Upper lobe of left lung (tissue), 6 donors: Measurements from ENCODE around the gene RPL7A. TPM values are rescaled to one million over a fixed set of nuclear protein-coding genes. Genes with fewer than 3 reads are reported as not detected.
"Not testable (repeated sequence)": the region's sequence is repeated elsewhere in the genome, so short reads cannot be mapped to it uniquely, and the experiment has no call there.

Experiments
- ATAC-seq, 2 donors: fragments of 200-7000 bp; cut with Tn5 transposase; one replicate each; pipeline ENCODE4 v1.9.1; 2022; ENCODE audit warnings: mild to moderate bottlenecking in 2 of 2, moderate library complexity in 2 of 2; ENCODE audit not compliant: low FRiP score in 2 of 2
- DNase-seq, 2 donors: peaks; one replicate each; pipeline ENCODE4 v3.0.0-alpha.2; 2019 to 2020
- H3K27ac ChIP-seq, 4 donors: fragments of 200-600 bp; sonication (generic); one replicate each; pipeline ENCODE4 v1.5.1; 2016 to 2019
- H3K27me3 ChIP-seq, 4 donors: fragments of 200-600 bp; sonication (generic); one replicate each; pipeline ENCODE4 v1.5.1; 2017 to 2019
- H3K36me3 ChIP-seq, 4 donors: fragments of 200-600 bp; sonication (generic); one replicate each; pipeline ENCODE4 v1.5.1; 2016 to 2019
- H3K4me1 ChIP-seq, 4 donors: fragments of 200-600 bp; sonication (generic); one replicate each; pipeline ENCODE4 v1.5.1; 2018 to 2019
- H3K4me3 ChIP-seq, 4 donors: fragments of 200-600 bp; sonication (generic); one replicate each; pipeline ENCODE4 v1.5.1; 2017 to 2019; ENCODE audit warnings: mild to moderate bottlenecking in 2 of 4, moderate library complexity in 1 of 4
- H3K9me3 ChIP-seq, 4 donors: fragments of 200-600 bp; sonication (generic); one replicate each; pipeline ENCODE4 v1.5.1; 2018 to 2019
- CTCF ChIP-seq, 6 experiments: fragments of 450-650 bp in 4 of 6; fragments of 200-600 bp in 2 of 6; sonication (generic) in 2 of 6; IDR thresholded peaks; one replicate each; pipeline ENCODE4 v1.5.1; 2016 to 2019; ENCODE audit warnings: antibody characterized with exemption in 6 of 6
- EP300 ChIP-seq, 4 donors: sonication (generic); formaldehyde crosslinking; IDR thresholded peaks; one replicate each; pipeline ENCODE4 v1.5.1; 2017; ENCODE audit warnings: antibody characterized with exemption in 4 of 4, control low read depth in 2 of 4
- POLR2A ChIP-seq, 4 donors: fragments of 450-650 bp; IDR thresholded peaks; one replicate each; pipeline ENCODE4 v1.5.1; 2016 to 2017; ENCODE audit warnings: antibody characterized with exemption in 4 of 4, mild to moderate bottlenecking in 2 of 4
- POLR2AphosphoS5 ChIP-seq, 2 donors: sonication (generic); formaldehyde crosslinking; IDR thresholded peaks; one replicate each; pipeline ENCODE4 v1.5.1; 2017; ENCODE audit warnings: antibody characterized with exemption in 2 of 2
- WGBS, 2 donors: methylation state at CpG; one replicate each; pipeline ENCODE4 v1.1.5; 2017 to 2018; 5-methylcytosine and 5-hydroxymethylcytosine counted together
- total RNA-seq, 6 donors: library from RNA; depleted of rRNA in 4 of 6; stranded (reverse); fragments of >200 nt in 4 of 6; gene quantifications; one replicate each; pipeline versions ENCODE4 v1.1.0 to v1.2.1, GENCODE V29; 2016 to 2021
- donor health status: DM: no; HTN: no; CAD: no; lungs with moderate emphysema.
- donor health status: DM: no; HTN: yes; CAD: no; lungs with severe emphysema.

The RPL7A gene
- total RNA-seq, 6 donors from 2014 or later: 840 to 1,613 (median 1,352) TPM

- H3K27ac ChIP-seq: no peak overlapping the region
- peaks cover 31 to 46% (median 39%) of the 10 kb centered on the region in 4 donors for H3K36me3 ChIP-seq
- no peaks in the 10 kb centered on the region for H3K27me3 ChIP-seq
- ATAC-seq: no peak
- DNase-seq: no peak
- 91 to 96% methylated on average over 8 to 11 of the region's 11 CpGs for WGBS, 2 donors
- no peaks in the 10 kb centered on the region for H3K9me3 ChIP-seq
- TF ChIP-seq POLR2A (IDR thresholded peaks at IDR 0.05): no peak
- no peak for TF ChIP-seq EP300 (IDR thresholded peaks at IDR 0.05)
- no peak for TF ChIP-seq CTCF (IDR thresholded peaks at IDR 0.05)
- no peak for TF ChIP-seq POLR2AphosphoS5 (IDR thresholded peaks at IDR 0.05)
- H3K4me3 ChIP-seq: no peak overlapping the region
- H3K4me1 ChIP-seq: peaks cover 21 to 36% (median 24%) of the 10 kb centered on the region in 4 donors
These were observed 15.0 kb upstream of the RPL7A start for GRCh38 chr9:133333011-133333410.

GRCh38 chr9:133333566-133333965, 14.5 kb upstream of the RPL7A start:
- H3K27me3 ChIP-seq: no peaks in the 10 kb centered on the region
- H3K4me3 ChIP-seq: no peak overlapping the region
- 91 to 92% methylated on average over 9 to 10 of the region's 10 CpGs for WGBS, 2 donors
- TF ChIP-seq EP300 (IDR thresholded peaks at IDR 0.05) (no peak), CTCF (IDR thresholded peaks at IDR 0.05) (no peak), POLR2A (IDR thresholded peaks at IDR 0.05) (no peak), POLR2AphosphoS5 (IDR thresholded peaks at IDR 0.05) (no peak)
- H3K27ac ChIP-seq: no peak overlapping the region
- no peak for ATAC-seq
- H3K4me1 ChIP-seq: peaks cover 21 to 36% (median 24%) of the 10 kb centered on the region in 4 donors
- peaks cover 31 to 46% (median 39%) of the 10 kb centered on the region in 4 donors for H3K36me3 ChIP-seq
- H3K9me3 ChIP-seq: no peaks in the 10 kb centered on the region
- DNase-seq: no peak

GRCh38 chr9:133334161-133334560, 13.9 kb upstream of the RPL7A start:
- Histone ChIP-seq H3K4me3 (peak overlapping the region in 1 of 4 donors; percentile 90), H3K4me1 (peaks cover 21 to 36% (median 24%) of the 10 kb centered on the region in 4 donors), H3K27ac (no peak overlapping the region), H3K36me3 (peaks cover 31 to 51% (median 39%) of the 10 kb centered on the region in 4 donors), H3K9me3 (no peaks in the 10 kb centered on the region), H3K27me3 (no peaks in the 10 kb centered on the region)
- no peak for TF ChIP-seq POLR2AphosphoS5 (IDR thresholded peaks at IDR 0.05)
- TF ChIP-seq CTCF (IDR thresholded peaks at IDR 0.05): no peak
- TF ChIP-seq EP300 (IDR thresholded peaks at IDR 0.05): no peak
- no peak for TF ChIP-seq POLR2A (IDR thresholded peaks at IDR 0.05)
- WGBS, 2 donors: 96% methylated on average over 6 of the region's 6 CpGs
- DNase-seq: no peak
- ATAC-seq: no peak

GRCh38 chr9:133334888-133335287, 13.1 kb upstream of the RPL7A start:
- Histone ChIP-seq H3K4me3 (peak overlapping the region in 3 of 4 donors; percentile 90 to 98 (median 91)), H3K4me1 (peaks cover 21 to 36% (median 24%) of the 10 kb centered on the region in 4 donors), H3K36me3 (peaks cover 31 to 57% (median 39%) of the 10 kb centered on the region in 4 donors)
- not testable (repeated sequence) for H3K27me3 ChIP-seq, DNase-seq, ATAC-seq, H3K27ac ChIP-seq, H3K9me3 ChIP-seq
- WGBS, 2 donors: 58 to 65% methylated on average over 11 of the region's 11 CpGs

GRCh38 chr9:133335924-133336811, 11.8 kb upstream of the RPL7A start, which contains the start of gene SURF6:
Gene SURF6, minus strand, starts transcription at chr9:133336188. Its CDS starts 56 bp downstream, at chr9:133336132.
- Histone ChIP-seq H3K27ac (peak within 1 kb of the TSS; percentile 50 to 84 (median 74)), H3K27me3 (no peaks in the 10 kb centered on the region), H3K4me3 (peak within 1 kb of the TSS; percentile 90 to 98 (median 93)), H3K36me3 (peaks cover 22 to 58% (median 40%) of the 10 kb centered on the region in 4 donors), H3K9me3 (no peaks in the 10 kb centered on the region), H3K4me1 (peaks cover 21 to 47% (median 24%) of the 10 kb centered on the region in 4 donors)
- DNase-seq (peak; percentile 93 to 99), ATAC-seq (peak; percentile 96 to 98)
- TF ChIP-seq POLR2AphosphoS5 (IDR thresholded peaks at IDR 0.05) (peak; percentile 89 to 94), POLR2A (IDR thresholded peaks at IDR 0.05) (peak in 1 of 4 donors; percentile 74), CTCF (IDR thresholded peaks at IDR 0.05) (peak in 2 of 6 experiments; percentile 21 to 45), EP300 (IDR thresholded peaks at IDR 0.05) (peak in 1 of 4 donors; percentile 50)
- WGBS, 2 donors: 7 to 14% methylated on average over 24 to 47 of the region's 70 CpGs
